DMS 273 (cell line): Measurements from ENCODE around the gene EFHB.
"Not testable (repeated sequence)": the region's sequence is repeated elsewhere in the genome, so short reads cannot be mapped to it uniquely, and the experiment has no call there.

Experiments used
- DNase-seq: peaks from one replicate; lab custom pipeline; 2025; ENCODE audit not compliant: unreplicated experiment; lab: John Stamatoyannopoulos, UW

Gene EFHB, protein sequence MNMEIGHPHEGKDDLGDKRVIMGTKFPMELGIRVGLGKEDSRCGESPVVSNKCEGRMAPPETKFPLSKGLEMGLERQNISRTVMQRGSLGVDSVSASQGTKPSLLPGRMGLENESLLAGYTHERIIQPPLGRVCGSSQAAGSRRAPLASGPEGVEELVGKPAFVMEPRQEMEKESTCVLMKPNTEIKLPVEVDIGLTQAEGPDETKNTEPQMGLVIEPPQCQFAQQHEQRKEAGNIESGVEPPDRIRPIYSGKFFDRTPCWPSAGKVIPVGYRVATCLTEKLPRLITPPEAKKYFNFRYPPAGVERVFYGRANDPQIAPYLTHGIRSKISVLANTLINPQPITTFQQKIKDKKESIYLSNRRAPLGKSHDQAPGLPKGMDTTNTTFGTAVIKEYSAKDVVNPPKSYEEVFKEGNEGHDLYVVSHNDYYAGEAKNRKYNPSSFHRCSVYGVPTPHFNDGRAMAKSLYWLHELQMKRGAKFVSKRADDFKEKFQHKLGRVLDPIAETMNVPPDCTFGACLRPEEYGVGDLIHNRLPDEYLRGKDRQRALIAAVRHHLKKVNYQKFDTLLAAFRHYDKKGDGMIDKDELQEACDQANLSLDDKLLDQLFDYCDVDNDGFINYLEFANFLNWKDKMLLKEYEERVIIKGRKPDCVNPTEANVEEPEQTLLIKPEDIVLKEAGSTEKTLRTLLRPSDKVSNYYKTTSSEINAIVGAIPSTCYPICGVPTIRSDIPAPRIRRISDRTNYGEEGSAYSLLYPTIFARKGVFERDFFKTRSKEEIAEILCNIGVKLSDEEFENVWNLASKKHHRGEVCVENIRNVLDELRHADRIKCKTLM

DNA sequence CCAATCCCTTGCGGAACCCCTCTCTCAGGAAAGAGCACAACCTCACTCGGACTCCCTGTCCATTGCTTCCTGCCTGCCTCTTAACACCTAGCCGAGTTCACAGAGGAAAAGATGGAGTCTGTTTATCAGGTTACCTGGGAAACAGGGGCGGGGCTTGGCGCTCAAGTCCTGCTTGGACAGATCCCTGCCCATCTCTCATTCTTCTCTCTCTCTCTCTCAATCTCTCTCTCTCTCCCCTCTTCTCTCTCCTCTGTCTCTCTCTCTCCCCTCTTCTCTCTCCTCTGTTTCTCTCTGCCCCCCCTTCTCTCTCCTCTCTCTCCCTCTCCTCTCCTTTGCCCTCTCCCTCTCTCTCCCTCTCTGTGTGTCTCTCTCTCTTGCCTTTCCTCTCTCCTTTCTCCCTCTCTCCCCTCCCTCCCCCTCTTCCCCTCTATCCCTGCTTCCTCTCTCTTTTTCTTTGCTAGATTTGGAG is at the start of gene EFHB:
Gene EFHB, minus strand, starts transcription at position 120 of the 469 bp plus-strand sequence. CDS start 199 bp downstream, outside the sequence.
- peak; percentile 32 for DNase-seq

DNA sequence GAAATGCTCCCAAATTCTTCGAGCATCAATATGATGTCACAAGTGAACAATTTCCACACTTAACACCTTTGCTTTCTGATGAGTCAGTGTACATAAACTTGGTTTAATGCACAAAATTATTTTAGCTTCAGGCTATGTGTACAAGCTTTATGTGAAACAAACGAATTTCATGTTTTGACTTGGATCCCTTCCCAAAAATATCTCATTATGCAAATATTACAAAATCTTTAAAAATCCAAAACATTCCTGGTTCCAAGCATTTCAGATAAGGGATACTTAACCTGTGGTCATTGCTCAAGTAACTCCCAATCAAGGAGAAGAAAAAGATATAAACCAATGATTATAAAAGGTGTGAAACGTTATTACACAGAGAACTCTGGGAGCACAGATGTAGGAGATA is 38.0 kb upstream of the EFHB start:
- DNase-seq = no peak

DNA sequence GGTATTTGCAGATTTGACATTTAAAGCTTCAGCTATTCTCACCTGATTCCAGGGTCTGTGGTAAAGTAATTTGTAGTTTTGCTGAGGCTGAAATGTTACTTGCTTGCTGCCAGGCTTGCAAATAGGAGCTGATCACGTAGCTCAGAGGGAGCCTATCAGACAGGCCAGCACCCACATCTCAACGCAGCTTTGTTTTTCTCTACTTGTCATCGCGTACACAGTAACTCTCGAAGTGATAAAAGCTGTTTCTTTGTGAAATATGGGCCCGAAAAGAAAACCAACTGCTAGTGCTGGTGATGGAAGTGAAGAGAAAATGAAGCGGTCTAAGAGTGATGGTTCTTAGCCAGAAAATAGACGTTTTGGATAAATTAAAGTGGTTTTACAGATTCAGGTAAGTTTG is 36.3 kb upstream of the EFHB start:
- no peak for DNase-seq

DNA sequence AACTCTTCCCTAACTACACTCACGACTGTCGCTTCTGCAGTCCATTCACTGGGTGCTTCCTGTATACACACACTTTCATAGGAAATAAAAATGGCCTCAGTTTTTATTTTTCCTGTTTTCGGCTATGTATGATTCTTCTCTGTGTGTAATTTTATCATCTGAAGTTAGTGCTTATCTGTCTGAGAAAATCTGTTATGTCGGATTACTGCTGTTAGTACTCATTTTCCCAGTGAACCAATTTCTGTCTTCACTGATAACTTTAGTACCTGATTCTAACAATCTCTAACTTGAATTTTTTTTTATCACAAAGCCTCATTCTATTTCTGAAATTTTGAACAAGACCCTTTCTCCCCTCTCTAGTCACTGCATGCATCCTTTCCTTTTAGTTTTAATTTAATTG is 33.8 kb upstream of the EFHB start:
- DNase-seq = no peak

DNA sequence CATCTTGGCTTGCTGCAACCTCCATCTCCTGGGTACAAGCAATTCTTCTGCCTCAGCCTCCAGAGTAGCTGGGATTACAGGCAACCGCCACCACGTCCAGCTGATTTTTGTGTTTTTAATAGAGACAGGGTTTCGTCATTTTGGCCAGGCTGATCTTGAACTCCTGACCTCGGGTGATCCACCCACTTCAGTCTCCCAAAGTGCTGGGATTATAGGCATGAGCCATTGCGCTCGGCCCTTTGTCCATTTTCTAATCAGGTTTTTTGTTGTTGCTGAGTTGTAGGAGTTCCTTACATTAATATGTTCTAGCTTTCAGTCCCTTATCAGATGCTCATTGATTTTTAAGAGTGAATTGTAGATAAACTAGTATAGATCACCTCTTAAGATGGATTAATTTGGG is 33.2 kb upstream of the EFHB start:
- DNase-seq = no peak

DNA sequence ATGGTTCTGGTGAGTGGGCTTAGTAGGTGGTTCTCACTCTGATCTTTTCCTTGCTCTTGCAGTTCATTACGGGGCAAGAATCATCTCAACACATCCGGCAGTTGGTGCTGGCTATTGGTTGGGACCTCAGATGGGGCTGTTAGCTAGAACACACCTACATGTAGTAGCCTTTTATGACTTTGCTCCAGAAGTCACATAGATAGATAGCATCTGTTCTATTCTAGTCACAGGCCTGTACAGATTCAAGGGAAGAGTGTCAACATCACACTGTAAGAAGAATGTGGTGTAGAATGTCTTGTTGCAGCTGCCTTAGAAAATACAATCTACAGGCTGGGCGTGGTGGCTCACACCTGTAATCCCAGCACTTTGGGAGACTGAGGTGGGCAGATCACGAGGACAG is 27.9 kb upstream of the EFHB start:
- DNase-seq = no peak

DNA sequence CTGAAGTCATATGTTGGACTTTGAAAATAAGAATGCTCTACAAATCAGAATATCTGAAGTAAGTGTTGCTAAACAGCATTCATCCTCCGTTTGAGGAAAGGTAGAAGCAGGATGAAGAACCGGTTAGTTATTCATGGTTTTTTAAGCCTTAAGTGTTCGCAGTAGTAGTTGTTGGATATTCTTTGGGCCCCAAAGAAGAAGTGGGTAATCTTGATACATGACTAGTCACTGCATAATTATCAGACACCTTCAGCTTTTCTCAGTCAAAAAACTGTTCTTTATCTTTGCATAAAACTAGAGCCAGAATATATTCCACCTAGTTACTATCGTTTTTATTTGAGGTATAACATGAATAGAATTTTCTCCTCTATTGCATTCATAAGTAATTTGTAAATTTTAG is 26.7 kb upstream of the EFHB start:
- no peak for DNase-seq

DNA sequence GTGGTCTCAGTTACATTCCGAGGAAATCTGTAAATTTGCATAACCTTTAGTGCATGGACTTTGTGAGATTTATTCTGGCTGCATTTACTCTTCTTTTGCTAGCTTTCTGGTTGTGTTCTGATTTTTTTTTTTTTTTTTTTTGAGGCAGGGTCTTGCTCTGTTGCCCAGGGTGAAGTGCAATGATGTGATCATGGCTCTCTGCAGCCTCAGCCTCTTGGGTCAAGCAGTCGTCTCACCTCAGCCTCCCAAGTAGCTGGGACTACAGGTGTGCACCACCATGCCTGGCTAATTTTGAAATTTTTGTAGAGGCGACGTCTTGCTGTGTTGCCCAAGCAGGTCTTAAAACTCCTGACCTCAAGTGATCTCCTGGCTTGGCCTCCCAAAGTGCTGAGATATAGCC is 25.5 kb upstream of the EFHB start:
- DNase-seq = no peak

DNA sequence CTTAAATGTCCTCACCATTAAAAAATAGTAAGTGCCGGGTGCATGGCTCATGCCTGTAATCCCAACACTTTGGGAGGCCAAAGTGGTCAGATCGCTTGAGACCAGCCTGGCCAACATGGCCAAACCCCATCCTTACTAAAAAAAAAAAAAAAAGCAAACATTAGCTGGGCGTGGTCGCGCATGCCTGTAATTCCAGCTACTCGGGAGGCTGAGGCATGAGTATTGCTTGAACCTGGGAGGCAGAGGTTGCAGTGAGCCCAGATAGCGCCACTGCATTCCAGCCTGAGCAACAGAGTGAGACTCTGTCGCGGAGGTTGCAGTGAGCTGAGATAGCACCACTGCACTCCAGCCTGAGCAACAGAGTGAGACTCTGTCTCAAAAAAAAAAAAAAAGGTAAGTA is 23.3 kb upstream of the EFHB start:
- DNase-seq = not testable (repeated sequence)

DNA sequence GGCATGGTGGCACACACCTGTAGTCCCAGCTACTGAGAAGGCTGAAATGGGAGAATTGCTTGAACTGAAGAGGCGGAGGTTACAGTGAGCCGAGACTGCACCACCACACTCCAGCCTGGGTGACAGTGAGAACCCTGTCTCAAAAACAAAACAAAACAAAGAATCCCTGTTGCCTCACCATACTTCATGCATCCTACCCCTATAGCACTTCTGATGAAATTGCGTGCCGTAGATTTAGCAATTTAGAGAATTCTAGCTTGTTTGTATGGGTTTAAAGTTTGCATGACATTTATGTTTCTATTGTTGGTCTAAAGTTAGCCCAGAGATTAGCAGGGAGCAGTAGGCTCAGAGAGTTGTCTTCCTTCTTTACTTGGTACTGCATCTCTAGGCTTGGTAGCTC is 20.7 kb upstream of the EFHB start:
- no peak for DNase-seq

DNA sequence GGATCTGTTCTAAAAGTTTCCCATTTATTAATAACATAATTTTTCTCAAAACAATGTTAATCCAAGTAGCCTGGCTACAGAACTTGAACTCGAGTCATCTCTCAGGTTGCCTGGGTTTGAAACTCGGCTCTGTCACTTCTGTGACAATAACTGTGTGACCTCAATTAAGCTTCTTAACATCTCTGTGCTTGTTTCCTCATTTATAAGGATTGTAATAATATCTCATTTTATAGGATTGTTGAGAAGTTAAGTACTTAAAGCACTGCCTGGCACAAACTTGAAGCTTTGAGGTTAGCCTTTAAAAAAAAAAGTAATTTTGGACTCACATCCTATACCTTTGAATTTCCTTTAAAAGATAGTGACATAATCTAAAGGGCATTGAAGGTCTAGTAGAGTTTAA is 16.3 kb upstream of the EFHB start:
- no peak for DNase-seq

DNA sequence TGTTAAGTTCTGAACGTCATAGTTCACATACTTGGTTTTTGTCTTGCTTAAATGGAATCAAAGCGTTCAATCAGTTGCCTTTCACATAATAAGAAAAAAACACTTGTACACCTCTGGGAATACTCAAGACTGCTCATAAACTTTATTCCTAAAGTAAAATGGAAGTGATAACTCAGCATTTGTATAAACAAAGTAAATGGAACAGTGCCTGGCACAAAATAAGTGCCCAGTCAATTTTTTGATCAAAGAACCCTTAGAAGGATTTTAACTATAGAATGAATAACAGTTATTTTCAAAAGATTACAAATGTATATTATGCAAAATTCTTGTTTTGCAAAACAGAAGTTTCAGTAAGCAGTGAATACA is 14.2 kb upstream of the EFHB start:
- DNase-seq = no peak

DNA sequence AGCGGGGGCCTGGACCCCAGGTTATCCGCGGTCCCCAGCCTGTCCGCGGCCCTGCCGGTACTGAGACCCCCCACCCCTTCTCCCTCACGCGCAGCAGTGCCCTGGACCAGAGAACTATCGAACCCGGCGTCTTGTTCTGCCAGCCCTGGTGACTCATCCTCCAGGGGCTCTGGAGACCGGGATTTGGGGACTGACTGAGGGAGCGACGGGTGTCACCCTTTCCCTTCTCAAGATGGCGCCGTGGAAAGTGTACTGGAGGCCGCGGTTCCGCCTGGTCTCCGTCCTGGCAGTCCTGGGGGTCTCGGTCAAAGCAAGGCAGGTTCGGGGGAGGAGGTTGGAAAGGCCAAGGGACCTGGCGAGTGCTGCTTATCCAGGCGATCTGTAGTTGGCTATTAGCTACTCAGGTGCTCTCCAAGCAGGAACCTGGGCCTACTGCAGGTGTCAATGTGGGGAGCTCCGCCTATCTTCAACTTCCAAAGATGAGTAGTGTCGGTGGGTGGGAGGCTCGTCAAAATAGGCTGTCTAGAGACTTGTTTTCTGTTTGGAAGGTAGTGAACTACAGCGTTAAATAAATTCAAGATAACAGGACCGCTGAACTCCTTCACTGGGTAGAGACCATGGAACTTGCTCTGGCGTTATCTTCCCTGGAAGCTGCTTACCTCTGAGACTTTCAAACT is 13.7 kb upstream of the EFHB start:
- peak; percentile 51 for DNase-seq

DNA sequence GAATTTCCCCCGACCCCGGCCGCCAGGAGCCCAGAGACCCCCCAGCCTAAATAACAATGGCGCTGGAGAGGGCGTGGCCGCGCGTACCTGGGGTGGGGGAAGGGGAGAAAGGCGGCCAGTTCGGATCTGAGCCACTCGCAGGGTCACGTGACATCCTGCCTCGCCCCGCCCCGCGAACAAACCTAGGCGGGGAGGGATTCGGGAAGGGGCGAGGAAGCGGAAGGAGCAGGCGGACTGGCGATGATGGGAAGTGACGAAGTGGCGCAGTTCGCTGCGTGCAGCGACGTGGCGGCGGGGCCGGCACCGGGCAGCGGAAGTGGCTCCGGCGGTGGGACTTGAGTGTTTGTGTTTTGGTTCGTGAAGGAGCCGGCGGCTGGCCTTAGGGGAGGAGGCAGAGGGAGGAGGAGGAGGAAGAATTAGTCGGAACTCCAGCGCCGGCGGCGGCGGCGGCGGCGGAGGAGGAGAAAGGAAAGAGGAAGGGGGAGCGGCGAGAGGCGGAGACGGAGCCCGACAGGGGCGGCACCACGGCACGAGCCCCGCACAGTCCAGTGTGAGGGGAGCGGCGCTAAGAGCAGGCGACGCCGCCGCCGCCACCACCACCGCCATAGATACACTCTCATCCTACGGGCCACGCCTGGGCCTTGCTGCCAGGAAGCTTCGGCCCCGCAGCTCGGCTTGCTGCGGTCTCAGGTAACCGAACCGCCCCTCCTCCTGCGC is 13.0 kb upstream of the EFHB start, which contains the start of gene RAB5A:
Gene RAB5A, plus strand, starts transcription at position 266 of the 717 bp plus-strand sequence. CDS start 3,802 bp downstream, outside the sequence.
- DNase-seq = peak; percentile 97

DNA sequence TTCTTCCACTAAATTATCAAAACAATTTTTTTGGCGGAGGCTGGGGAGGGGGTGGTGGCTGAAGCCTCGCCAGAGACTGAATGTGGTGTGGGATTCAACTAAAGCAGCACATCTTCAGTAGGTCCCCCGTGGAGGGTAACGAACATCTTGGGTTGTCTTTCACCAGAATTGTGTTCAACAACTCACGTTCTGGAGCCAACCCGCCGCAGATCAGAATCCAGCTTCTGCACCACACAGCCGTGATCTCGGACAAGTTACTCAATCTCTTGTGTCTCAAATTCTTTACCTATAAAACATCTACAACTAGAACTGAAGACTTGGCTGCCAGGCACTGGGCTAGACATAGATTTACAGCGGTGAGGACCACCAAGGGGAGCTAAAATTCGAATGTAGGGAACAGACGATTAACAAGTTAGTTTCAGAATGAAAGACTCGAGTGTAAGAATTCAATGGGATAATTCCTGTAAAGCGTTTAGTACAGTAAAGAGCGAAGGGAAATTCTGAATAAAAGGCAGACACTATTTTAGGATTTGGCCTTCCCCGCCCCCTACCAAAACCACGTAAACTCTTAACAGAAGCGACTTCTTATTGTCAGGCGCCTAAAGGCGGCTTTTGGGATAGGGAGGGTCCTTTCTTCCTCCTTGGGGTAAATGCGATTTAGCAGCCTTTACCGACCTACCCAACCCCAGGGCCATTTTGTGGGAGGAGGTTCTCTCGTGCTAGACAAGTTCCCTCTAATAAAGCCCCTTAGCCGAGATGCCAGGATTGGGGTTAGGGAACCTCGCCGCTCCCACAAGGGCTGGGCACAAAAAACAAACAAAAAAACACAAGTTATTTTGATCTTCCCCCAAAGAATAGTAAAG is 12.2 kb upstream of the EFHB start:
- no peak for DNase-seq

DNA sequence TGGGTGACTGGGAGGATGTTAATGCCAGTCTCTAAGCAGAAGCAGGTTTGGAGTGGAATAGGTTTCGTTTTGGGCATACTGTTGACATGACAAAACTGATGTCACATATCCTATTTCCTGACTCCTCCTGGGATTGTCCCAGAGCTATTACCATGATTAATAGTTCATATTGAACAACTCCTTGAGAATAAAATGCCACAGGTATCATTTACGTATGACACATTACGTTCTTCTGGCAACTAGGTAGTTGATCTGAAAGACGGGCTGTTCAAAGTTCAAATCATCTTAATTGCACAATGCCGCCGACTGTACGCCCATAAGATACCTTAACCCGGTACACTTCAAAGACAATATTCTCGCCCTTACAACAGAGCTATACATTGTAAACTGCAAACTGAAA is 11.5 kb upstream of the EFHB start:
- DNase-seq = no peak

DNA sequence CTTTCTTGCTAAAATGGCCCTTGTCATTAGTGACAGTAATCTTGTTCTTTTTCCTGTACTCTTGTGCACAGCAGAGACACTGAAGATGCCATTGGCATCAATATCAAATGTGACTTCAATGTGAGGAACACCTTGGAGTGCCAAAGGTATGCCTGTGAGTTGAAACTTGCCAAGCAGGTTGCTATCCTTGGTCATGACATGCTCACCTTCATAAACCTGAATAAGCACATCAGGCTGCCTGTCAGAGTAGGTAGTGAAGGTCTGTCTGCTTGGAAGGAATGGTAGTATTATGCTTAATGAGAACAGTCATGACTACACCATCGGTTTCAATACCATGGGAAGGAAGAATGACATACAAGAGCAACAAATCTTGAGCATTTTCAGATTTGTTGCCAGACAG is 6.6 kb upstream of the EFHB start:
- no peak for DNase-seq

DNA sequence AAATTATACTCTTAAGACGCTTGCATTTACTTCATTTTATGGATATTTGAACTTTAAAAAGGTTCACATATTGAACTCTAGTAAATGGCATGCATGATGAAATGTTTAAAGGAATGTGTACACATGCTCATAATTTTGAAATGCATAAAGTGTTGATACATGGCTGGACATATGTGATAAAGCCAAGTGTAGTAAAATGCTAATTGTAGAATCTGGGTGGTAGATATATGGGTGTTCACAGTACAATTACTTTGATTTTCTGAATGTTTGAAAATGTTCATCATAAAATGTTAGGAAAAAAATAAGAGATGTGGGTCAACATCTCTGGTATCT is 4.2 kb upstream of the EFHB start:
- no peak for DNase-seq

DNA sequence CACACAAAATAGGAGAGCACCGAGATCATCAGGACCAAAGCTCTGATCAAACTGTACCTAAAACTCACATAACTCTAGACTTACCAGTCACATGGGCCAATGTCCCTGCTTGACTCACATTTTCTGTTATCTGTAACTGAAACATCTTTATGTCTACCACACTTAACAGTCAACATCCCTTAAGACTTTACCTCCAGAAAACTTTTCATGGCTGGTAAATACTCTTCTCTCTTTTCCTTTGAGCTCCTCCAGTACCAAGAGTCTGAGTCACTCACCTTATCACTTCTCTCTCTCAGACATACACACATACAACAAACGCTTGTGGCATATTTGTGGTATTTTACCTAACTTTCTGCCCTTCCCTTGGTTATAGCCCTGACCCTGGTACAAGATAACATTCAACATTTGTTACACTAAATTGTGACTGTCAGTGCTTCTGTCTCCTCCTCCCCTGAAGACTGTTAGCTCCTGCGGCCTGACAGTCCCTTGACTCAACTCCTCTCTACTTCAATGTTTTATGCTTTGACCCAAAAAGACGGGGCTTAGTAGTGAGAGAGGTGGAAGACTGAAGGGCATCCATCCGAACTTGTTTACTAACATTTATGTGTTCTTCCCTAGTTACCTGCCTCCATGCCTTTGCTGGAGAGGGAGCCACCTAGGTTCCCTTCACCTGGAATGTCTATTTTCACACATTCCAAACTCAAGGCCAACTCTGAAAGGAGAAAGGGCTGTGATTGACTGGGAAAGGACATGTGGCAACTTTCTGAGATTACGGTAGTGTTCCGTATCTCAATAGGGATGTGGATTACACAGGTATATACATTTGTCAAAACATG is 3.7 kb upstream of the EFHB start:
- DNase-seq = no peak
